H9 (cell line): ENCODE data around the gene C10orf71. TPM values are rescaled to one million over a fixed set of nuclear protein-coding genes. Genes with fewer than 3 reads are reported as not detected.

Experiments
- DNase-seq: peaks from one replicate; pipeline ENCODE4 v3.0.0-alpha.2; 2017
- H2AFZ ChIP-seq: one replicate; pipeline ENCODE4 v1.6.1; 2013; ENCODE audit warnings: mild to moderate bottlenecking, low read length, control low read depth, moderate library complexity
- H2AK5ac ChIP-seq: 2 replicates; pipeline ENCODE4 v1.6.1; 2013; ENCODE audit warnings: low read length, control low read depth, mixed read lengths; ENCODE audit not compliant: insufficient read length
- H2BK120ac ChIP-seq: one replicate; pipeline ENCODE4 v1.6.1; 2013; ENCODE audit warnings: low read depth, mild to moderate bottlenecking, low read length, control low read depth, inconsistent platforms; ENCODE audit not compliant: poor library complexity, severe bottlenecking
- H2BK12ac ChIP-seq: 2 replicates; pipeline ENCODE4 v1.6.1; 2013; ENCODE audit warnings: low read length, control low read depth, mixed read lengths, low read depth; ENCODE audit not compliant: insufficient read length
- H2BK15ac ChIP-seq: 2 replicates; pipeline ENCODE4 v1.6.1; 2013; ENCODE audit warnings: low read depth, low read length, control low read depth
- H2BK20ac ChIP-seq: one replicate; pipeline ENCODE4 v1.6.1; 2013; ENCODE audit warnings: low read depth, mild to moderate bottlenecking, low read length, control low read depth, inconsistent platforms; ENCODE audit not compliant: poor library complexity, severe bottlenecking
- H2BK5ac ChIP-seq: 2 replicates; pipeline ENCODE4 v1.6.1; 2013; ENCODE audit warnings: low read length, control low read depth, mixed read lengths; ENCODE audit not compliant: insufficient read length
- H3K14ac ChIP-seq: 2 replicates; pipeline ENCODE4 v1.6.1; 2013; ENCODE audit warnings: low read length, control low read depth; ENCODE audit not compliant: insufficient read depth
- H3K18ac ChIP-seq: 2 replicates; pipeline ENCODE4 v1.6.1; 2013; ENCODE audit warnings: low read depth, mild to moderate bottlenecking, mixed read lengths, low read length, control low read depth; ENCODE audit not compliant: insufficient read length
- H3K23ac ChIP-seq: 2 replicates; pipeline ENCODE4 v1.6.1; 2013; ENCODE audit warnings: low read length, control low read depth, mixed read lengths, low read depth; ENCODE audit not compliant: insufficient read length
- H3K23me2 ChIP-seq: 2 replicates; pipeline ENCODE4 v1.6.1; 2013; ENCODE audit warnings: low read depth, mild to moderate bottlenecking, mixed read lengths, low read length, control low read depth; ENCODE audit not compliant: insufficient read length, poor library complexity, severe bottlenecking
- H3K27ac ChIP-seq: 2 replicates; pipeline ENCODE4 v1.5.1; 2013; ENCODE audit warnings: low read length, control low read depth, mixed read lengths, low read depth; ENCODE audit not compliant: insufficient read length
- H3K27me3 ChIP-seq: 2 replicates; pipeline ENCODE4 v1.6.1; 2013; ENCODE audit warnings: low read length, control low read depth, inconsistent platforms; ENCODE audit not compliant: insufficient read depth
- H3K4ac ChIP-seq: 2 replicates; pipeline ENCODE4 v1.6.1; 2013; ENCODE audit warnings: low read depth, mild to moderate bottlenecking, control low read depth, inconsistent platforms, low read length, moderate library complexity
- H3K4me1 ChIP-seq: 2 replicates; pipeline ENCODE4 v1.6.1; 2013; ENCODE audit warnings: low read length, control low read depth, inconsistent platforms; ENCODE audit not compliant: insufficient read depth
- H3K4me2 ChIP-seq: 2 replicates; pipeline ENCODE4 v1.6.1; 2013; ENCODE audit warnings: low read length, control low read depth, mixed read lengths; ENCODE audit not compliant: insufficient read length, insufficient read depth
- H3K56ac ChIP-seq: 2 replicates; pipeline ENCODE4 v1.6.1; 2013; ENCODE audit warnings: low read depth, mild to moderate bottlenecking, mixed read lengths, low read length, control low read depth; ENCODE audit not compliant: insufficient read length
- H3K79me1 ChIP-seq: 2 replicates; pipeline ENCODE4 v1.6.1; 2013; ENCODE audit warnings: low read depth, mild to moderate bottlenecking, moderate library complexity, low read length, control low read depth, inconsistent platforms; ENCODE audit not compliant: insufficient read depth, poor library complexity, severe bottlenecking
- H3K79me2 ChIP-seq: 2 replicates; pipeline ENCODE4 v1.6.1; 2013; ENCODE audit warnings: low read length, control low read depth, inconsistent platforms; ENCODE audit not compliant: insufficient read depth
- H3K9ac ChIP-seq: 2 replicates; pipeline ENCODE4 v1.6.1; 2013; ENCODE audit warnings: low read length, control low read depth, mixed read lengths; ENCODE audit not compliant: insufficient read length; ENCODE audit errors: extremely low read depth
- H3K9me3 ChIP-seq: one replicate; pipeline ENCODE4 v1.6.1; 2013; ENCODE audit warnings: low read depth, low read length, inconsistent platforms; ENCODE audit not compliant: control insufficient read depth
- H3T11ph ChIP-seq: one replicate; pipeline ENCODE4 v1.6.1; 2013; ENCODE audit warnings: mild to moderate bottlenecking, low read length, control low read depth, inconsistent platforms
- H4K20me1 ChIP-seq: one replicate; pipeline ENCODE4 v1.6.1; 2013; ENCODE audit not compliant: control insufficient read depth, insufficient read length, insufficient read depth
- H4K5ac ChIP-seq: 2 replicates; pipeline ENCODE4 v1.6.1; 2013; ENCODE audit warnings: low read depth, mild to moderate bottlenecking, mixed read lengths, low read length, control low read depth; ENCODE audit not compliant: insufficient read length
- H4K8ac ChIP-seq: replicated peaks from 2 replicates; pipeline ENCODE4 v1.6.1; 2013; ENCODE audit warnings: low read length, control low read depth, mixed read lengths, low read depth; ENCODE audit not compliant: insufficient read length
- H4K91ac ChIP-seq: 2 replicates; pipeline ENCODE4 v1.6.1; 2013; ENCODE audit warnings: low read depth, mild to moderate bottlenecking, moderate library complexity, mixed read lengths, low read length, control low read depth; ENCODE audit not compliant: insufficient read length
- H3K27ac Mint-ChIP-seq, 3 experiments: 2 replicates in 2 of 3; 3 replicates in 1 of 3; pipeline ENCODE4 v1.8.0; 2020 to 2021; ENCODE audit warnings: mixed read lengths in 3 of 3, mild to moderate bottlenecking in 1 of 3, moderate library complexity in 1 of 3
- H3K27me3 Mint-ChIP-seq: 2 replicates; pipeline ENCODE4 v1.8.0; 2021; ENCODE audit warnings: low read depth, mild to moderate bottlenecking, moderate library complexity, mixed read lengths
- H3K36me3 Mint-ChIP-seq, 3 experiments: 2 replicates in 2 of 3; 3 replicates in 1 of 3; pipeline ENCODE4 v1.8.0; 2020 to 2021; ENCODE audit warnings: low read depth in 3 of 3, mixed read lengths in 3 of 3; ENCODE audit not compliant: insufficient read depth in 1 of 3
- H3K4me1 Mint-ChIP-seq, 2 experiments: 2 replicates each; pipeline ENCODE4 v1.8.0; 2020; ENCODE audit warnings: mixed read lengths in 2 of 2
- H3K4me3 Mint-ChIP-seq, 2 experiments: 2 replicates in 1 of 2; 3 replicates in 1 of 2; pipeline ENCODE4 v1.8.0; 2020 to 2021; ENCODE audit warnings: mild to moderate bottlenecking in 2 of 2, mixed read lengths in 2 of 2, moderate library complexity in 1 of 2
- H3K9me3 Mint-ChIP-seq, 2 experiments: 2 replicates in 1 of 2; 3 replicates in 1 of 2; pipeline ENCODE4 v1.8.0; 2020; ENCODE audit warnings: mild to moderate bottlenecking in 2 of 2, mixed read lengths in 2 of 2, moderate library complexity in 1 of 2
- CTCF ChIP-seq: fragments of 200-600 bp; sonication (generic); conservative IDR thresholded peaks from 3 replicates; pipeline ENCODE4 v1.8.0; 2021; ENCODE audit warnings: antibody characterized with exemption, mild to moderate bottlenecking
- WGBS: extraction: QIAGEN DNeasy Blood & Tissue Kit; methylation state at CpG from one replicate; pipeline ENCODE4 v1.1.7; 2013; ENCODE audit warnings: missing lambda C conversion rate, low lambda C conversion rate, mixed read lengths; ENCODE audit not compliant: insufficient read length; ENCODE audit errors: extremely low coverage; 5-methylcytosine and 5-hydroxymethylcytosine counted together
- total RNA-seq: library from RNA; stranded (reverse); gene quantifications from 2 replicates; pipeline ENCODE4 v1.2.1, GENCODE V29; 2021

The C10orf71 gene
- total RNA-seq, 1 experiment from 2014 or later, result not detected

GRCh38 chr10:49254556-49255318 lies 44.2 kb upstream of the C10orf71 start:
- H3K18ac ChIP-seq, result no peak overlapping the region
- no peak overlapping the region for H3K27ac ChIP-seq
- H3K14ac ChIP-seq, result no peak overlapping the region; the same call in 1 of the 2 replicates
- H4K20me1 ChIP-seq, result peaks cover 2% of the 10 kb centered on the region
- H3K23me2 ChIP-seq, result no peaks in the 10 kb centered on the region
- no peak overlapping the region for H2BK12ac ChIP-seq
- no peaks in the 10 kb centered on the region for H3K79me2 ChIP-seq
- no peak overlapping the region for H2BK20ac ChIP-seq
- Mint-ChIP-seq H3K9me3 (peaks cover 3% of the 10 kb centered on the region in 2 experiments; a peak in 2 of 5 replicates), H3K4me3 (no peak overlapping the region), H3K36me3 (no peaks in the 10 kb centered on the region), H3K27me3 (peaks cover 17% of the 10 kb centered on the region), H3K27ac (no peak overlapping the region), H3K4me1 (no peaks in the 10 kb centered on the region)
- H2BK5ac ChIP-seq, result no peak overlapping the region
- H4K8ac ChIP-seq, result no peak overlapping the region
- H2AK5ac ChIP-seq, result no peak overlapping the region
- H3K9ac ChIP-seq, result no peak overlapping the region
- H3K23ac ChIP-seq, result no peak overlapping the region
- H3K4me1 ChIP-seq, result no peaks in the 10 kb centered on the region
- H2BK120ac ChIP-seq, result no peak overlapping the region
- H4K5ac ChIP-seq, result no peak overlapping the region
- H3K4me2 ChIP-seq, result no peak overlapping the region
- no CpG with 5 or more reads among the region's 14 CpGs for WGBS
- H4K91ac ChIP-seq, result no peak overlapping the region
- no peak for TF ChIP-seq CTCF
- no peak overlapping the region for H2AFZ ChIP-seq
- no peaks in the 10 kb centered on the region for H3K9me3 ChIP-seq
- H3K27me3 ChIP-seq, result no peaks in the 10 kb centered on the region
- no peak overlapping the region for H3K56ac ChIP-seq
- H3K4ac ChIP-seq, result no peak overlapping the region
- H3K79me1 ChIP-seq, result no peaks in the 10 kb centered on the region
- no peak for DNase-seq
- no peak overlapping the region for H2BK15ac ChIP-seq
- no peak overlapping the region for H3T11ph ChIP-seq
